Kidney tubule cell (primary cell): ENCODE measurements around the gene TMEM163.

Experiments used
- DNase-seq: peaks from one replicate; pipeline ENCODE4 v3.0.0-alpha.2; 2018; ENCODE audit warnings: low spot score

TMEM163 gene

DNA sequence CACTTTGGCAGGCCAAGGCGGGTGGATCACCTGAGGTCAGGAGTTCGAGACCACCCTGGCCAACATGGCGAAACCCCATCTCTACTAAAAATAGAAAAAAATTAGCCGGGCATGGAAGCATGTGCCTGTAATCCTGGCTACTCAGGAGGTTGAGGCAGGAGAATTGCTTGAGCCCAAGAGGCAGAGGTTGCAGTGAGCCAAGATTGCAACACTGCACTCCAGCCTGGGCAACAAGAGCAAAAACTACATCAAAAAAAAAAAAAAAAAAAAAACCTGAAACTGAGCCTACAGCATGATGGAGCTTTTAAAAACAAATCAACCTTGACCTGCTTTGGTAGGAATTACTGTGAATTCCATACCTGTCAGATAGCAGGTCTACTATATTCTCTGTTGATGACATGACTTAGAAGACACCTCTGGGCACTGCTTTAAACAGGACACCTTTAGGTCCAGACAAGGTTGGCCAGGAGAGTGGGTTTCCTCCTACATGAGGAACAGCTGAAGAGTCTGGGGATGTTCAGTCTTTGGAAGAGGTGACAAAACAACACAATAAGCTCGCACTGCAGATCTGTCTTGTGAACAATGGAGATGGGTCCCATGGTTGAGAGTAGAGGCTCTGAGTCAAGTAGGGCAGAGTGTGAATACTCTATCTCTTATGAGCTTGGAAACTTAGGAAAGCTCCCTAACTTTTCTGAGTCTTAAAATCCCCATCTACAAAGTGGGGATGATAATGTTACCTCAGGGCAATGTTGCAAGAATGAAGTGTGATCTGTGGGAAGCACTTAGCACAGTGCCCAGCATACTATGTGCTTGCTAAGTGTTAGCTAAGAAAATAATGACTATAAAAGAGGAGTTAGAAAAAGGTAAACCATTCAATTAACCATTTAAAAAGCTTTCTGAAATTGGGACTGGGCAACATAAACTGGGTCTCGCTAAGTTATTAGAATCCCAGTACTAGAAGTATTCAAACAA is 25.2 kb downstream of the TMEM163 start:
- no peak for DNase-seq

- DNase-seq, result no peak
Measured at GRCh38 chr2:134692499-134692898, 26.3 kb downstream of the TMEM163 start.

- DNase-seq, result no peak
Measured at GRCh38 chr2:134690629-134691215, 28.1 kb downstream of the TMEM163 start.

DNA sequence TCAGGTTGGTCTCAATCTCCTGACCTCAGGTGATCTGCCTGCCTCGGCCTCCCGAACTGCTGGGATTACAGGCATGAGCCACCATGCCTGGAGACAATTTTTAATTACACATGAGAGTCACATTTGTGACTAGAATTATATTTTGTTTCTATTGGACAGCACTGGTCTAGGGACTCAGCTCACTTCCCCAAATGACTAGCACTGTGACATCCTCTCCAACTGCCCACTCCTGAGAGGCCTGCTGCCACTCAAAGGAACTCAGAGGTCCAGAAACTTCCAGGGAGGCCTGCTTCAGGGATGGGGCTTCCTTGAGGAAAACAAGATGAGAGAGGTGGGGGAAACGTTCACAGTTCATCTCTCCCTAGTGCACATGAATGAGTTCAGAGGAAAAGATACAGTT is 29.5 kb downstream of the TMEM163 start:
- DNase-seq, result no peak

DNA sequence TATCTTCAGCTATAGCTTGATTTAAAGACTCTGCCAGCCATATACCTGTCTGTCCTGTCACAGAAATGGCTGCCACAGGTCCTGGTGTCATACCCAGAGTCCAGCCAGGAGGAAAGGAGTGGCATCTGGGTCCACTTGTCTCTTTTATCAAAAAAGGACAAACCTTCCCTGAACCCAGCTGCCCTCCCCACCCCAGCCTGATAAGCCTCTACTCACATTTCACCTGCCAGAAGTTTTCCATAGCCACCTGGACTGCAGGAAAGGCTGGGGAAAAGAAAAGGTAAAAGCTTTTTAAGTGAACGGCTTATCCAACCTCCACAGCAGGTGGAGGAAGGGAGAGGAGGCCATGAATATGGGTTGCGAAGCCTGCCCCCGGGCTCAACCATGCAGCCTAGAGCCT is 32.8 kb downstream of the TMEM163 start:
- DNase-seq, result no peak

GRCh38 chr2:134683561-134684112 is 35.2 kb downstream of the TMEM163 start:
- DNase-seq, result peak; percentile 87

- DNase-seq, result no peak
Measured at GRCh38 chr2:134682726-134683125, 36.1 kb downstream of the TMEM163 start.

DNA sequence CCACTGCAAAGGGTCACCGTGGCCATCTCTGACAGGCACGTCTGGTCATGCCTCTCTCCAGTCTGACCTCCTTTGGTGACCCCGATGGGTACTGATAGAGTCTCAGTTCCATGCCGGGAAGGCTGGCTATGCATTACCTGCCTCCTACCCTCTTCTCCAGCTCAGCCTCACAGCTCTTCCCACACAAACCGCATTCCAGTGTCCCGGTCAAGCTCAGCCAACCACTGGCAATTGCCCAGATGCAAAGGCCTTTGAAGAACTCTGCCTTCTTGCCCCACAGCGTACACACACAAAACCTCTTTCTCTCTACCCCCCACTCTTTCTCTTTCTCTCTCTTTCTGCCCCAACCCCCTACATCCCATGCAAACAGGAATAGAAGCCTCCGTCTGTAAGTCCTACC is 37.6 kb downstream of the TMEM163 start:
- peak; percentile 26 for DNase-seq

GRCh38 chr2:134679745-134680144 is 39.1 kb downstream of the TMEM163 start:
- DNase-seq, result no peak

GRCh38 chr2:134679294-134679693 is 39.5 kb downstream of the TMEM163 start:
- DNase-seq, result no peak

GRCh38 chr2:134677856-134678756 is 40.7 kb downstream of the TMEM163 start:
- no peak for DNase-seq

DNA sequence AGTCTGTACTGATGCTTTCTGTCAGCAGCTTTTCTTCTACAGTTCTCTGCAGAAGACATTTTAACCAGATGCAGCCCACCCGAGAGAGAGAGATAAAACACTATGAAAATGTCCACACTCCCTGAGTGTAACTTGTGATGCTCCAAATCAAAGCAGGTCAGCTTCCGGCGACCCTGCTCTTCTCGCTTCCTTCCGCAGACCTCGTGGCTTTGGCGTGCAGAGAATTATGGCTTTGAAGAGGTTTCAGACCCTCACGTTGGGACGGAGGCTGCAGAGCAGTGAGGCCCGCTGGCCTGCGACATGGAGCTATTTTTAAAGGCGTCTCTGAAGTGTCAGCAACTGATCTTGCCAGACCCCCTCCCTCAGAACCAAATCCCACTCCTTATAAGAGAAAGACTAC is 41.8 kb downstream of the TMEM163 start:
- no peak for DNase-seq

DNA sequence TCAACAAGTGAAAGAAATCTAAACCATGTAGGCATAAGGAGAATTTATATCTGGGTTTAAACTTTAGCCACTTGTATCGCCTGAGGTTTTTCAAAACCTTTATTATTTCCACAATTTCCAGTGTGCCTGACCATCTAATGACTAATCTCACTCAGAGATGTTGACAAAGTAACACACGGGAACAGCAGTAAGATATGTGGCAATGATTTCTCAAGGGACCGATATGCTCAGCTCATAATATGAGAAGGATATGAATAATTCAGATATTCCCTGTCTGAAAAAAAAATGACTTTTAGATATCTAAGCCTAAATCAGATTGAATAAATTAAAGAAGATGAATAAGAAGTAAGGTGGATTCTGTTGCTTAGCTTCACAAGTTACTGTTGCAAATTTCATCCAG is 43.5 kb downstream of the TMEM163 start:
- DNase-seq, result no peak

GRCh38 chr2:134674687-134675086 is 44.1 kb downstream of the TMEM163 start:
- no peak for DNase-seq

DNA sequence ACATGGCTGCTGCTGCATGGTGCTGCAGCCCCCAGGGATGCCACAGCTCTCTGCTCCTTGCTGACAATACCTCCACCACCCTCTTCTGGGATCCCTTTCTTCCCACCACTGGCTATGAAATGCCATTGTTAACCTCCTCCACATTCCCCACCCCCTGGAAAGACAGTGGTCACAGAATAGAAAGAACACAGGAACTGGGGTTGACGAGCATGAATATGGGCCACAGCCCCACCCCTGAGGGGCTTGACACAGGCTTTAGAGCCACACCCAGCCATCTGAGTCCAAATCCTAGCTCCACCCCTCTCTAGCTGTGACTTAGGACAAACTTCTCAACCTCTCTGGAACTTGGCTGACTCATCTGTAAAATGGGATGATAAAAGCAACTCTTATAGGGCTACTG is 47.3 kb downstream of the TMEM163 start:
- peak; percentile 35 for DNase-seq

DNA sequence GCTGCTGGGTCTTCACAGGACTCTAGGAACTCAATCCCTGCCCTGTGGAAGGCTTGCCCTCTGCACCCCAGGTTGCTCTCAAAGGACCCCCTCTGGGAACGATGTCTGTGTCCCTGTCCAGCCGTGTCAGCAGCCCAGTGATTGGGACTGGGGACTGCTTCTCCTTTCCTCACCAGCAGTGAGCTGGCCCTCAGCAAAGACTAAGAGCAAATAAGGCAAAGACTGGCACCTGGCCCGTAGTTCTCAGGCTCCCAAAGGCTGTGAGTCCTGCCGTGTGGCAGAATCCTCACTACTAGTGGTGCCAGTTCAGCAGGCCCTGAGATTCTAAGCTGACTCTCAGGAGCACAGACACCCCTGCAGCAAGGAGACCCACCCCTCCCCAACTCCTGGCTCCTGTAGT is 47.8 kb downstream of the TMEM163 start:
- no peak for DNase-seq

- DNase-seq, result peak; percentile 37
Measured at GRCh38 chr2:134669731-134670669, 48.8 kb downstream of the TMEM163 start.

- peak; percentile 82 for DNase-seq
Measured at GRCh38 chr2:134668821-134669220, 50.0 kb downstream of the TMEM163 start.

DNA sequence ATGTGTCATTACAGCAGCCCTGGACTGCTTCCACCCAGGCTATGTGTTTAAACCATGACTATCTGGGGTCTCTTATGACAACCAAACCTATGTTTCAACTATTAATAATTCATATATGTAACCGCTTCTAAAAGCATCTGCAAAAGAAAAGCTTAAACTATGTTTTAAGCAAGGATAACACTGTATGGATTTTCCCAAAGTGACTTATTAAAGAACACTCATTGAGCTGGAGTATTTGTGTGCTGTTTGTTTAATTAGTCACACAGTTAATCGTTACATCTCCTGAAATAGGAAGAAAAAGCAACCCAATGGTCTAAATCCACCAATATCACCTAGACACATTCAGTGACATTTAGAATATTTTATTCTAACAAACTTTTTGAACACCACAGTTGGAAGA is 51.3 kb downstream of the TMEM163 start:
- peak; percentile 83 for DNase-seq

- no peak for DNase-seq
Measured at GRCh38 chr2:134667081-134667480, 51.7 kb downstream of the TMEM163 start.
